ENCODE measurements around the gene TP53TG5. TPM values are rescaled to one million over a fixed set of nuclear protein-coding genes. Genes with fewer than 3 reads are reported as not detected.
A peak's percentile ranks its signal among the peaks of the same experiment; 100 is the strongest.

Gene TP53TG5
- total RNA-seq, 2 donors from 2014 or later: 2.0 to 2.4 TPM

DNA sequence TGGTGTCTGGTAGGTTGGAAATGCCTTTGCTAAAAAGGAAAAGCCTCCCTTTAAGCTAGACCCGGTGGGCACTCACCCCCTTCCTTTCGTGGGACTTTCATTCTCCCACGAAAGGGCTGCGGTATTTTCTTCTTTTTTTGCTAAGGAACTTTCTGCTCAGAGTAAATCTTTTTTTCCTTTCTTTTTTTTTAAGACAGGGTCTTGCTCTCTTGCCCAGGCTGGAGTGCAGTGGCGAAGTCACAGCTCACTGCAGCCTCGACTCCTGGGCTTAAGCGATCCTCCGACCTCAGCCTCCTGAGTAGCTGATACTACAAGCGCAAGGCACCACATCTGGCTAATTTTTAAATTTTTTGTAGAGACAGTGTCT, 4.0 kb downstream of the TP53TG5 start:
- no peak for DNase-seq
- TF ChIP-seq, protein P1, sequence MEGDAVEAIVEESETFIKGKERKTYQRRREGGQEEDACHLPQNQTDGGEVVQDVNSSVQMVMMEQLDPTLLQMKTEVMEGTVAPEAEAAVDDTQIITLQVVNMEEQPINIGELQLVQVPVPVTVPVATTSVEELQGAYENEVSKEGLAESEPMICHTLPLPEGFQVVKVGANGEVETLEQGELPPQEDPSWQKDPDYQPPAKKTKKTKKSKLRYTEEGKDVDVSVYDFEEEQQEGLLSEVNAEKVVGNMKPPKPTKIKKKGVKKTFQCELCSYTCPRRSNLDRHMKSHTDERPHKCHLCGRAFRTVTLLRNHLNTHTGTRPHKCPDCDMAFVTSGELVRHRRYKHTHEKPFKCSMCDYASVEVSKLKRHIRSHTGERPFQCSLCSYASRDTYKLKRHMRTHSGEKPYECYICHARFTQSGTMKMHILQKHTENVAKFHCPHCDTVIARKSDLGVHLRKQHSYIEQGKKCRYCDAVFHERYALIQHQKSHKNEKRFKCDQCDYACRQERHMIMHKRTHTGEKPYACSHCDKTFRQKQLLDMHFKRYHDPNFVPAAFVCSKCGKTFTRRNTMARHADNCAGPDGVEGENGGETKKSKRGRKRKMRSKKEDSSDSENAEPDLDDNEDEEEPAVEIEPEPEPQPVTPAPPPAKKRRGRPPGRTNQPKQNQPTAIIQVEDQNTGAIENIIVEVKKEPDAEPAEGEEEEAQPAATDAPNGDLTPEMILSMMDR (conservative IDR thresholded peaks at IDR 0.05): no peak
- H3K4me1 Mint-ChIP-seq: peaks cover 39% of the 10 kb centered on the region
- no peak overlapping the region for H3K4me3 ChIP-seq (ENCODE audit: low read length)
- H3K27me3 Mint-ChIP-seq (ENCODE audit: insufficient read depth): peaks cover 12% of the 10 kb centered on the region
- H3K27me3 ChIP-seq (ENCODE audit: control insufficient read depth, insufficient read depth, low read length, poor library complexity, severe bottlenecking): no peaks in the 10 kb centered on the region
- peaks cover 24% of the 10 kb centered on the region for H3K36me3 ChIP-seq (ENCODE audit: control insufficient read depth, insufficient read depth, low read length)
- no peaks in the 10 kb centered on the region for H3K9me3 Mint-ChIP-seq
- peaks cover 34% of the 10 kb centered on the region for H3K4me1 ChIP-seq (ENCODE audit: control insufficient read depth, insufficient read depth, low read length)
- peak overlapping the region; percentile 57 for H3K4me3 Mint-ChIP-seq
- no peaks in the 10 kb centered on the region for H3K9me3 ChIP-seq (ENCODE audit: control insufficient read depth, low read length)
- 68 to 80% methylated on average over 8 to 9 of the region's 9 CpGs for WGBS, 2 experiments (ENCODE audit: insufficient coverage in 1 of 2, insufficient read length in 1 of 2)
- no peak overlapping the region for H3K9ac ChIP-seq (ENCODE audit: extremely low read depth, low read length, poor library complexity, severe bottlenecking)
- peak overlapping the region; percentile 55 for H3K27ac Mint-ChIP-seq
- H3K36me3 Mint-ChIP-seq (ENCODE audit: low read depth): peaks cover 3% of the 10 kb centered on the region
- no peak overlapping the region for H3K27ac ChIP-seq (ENCODE audit: low read depth, low read length)

DNA sequence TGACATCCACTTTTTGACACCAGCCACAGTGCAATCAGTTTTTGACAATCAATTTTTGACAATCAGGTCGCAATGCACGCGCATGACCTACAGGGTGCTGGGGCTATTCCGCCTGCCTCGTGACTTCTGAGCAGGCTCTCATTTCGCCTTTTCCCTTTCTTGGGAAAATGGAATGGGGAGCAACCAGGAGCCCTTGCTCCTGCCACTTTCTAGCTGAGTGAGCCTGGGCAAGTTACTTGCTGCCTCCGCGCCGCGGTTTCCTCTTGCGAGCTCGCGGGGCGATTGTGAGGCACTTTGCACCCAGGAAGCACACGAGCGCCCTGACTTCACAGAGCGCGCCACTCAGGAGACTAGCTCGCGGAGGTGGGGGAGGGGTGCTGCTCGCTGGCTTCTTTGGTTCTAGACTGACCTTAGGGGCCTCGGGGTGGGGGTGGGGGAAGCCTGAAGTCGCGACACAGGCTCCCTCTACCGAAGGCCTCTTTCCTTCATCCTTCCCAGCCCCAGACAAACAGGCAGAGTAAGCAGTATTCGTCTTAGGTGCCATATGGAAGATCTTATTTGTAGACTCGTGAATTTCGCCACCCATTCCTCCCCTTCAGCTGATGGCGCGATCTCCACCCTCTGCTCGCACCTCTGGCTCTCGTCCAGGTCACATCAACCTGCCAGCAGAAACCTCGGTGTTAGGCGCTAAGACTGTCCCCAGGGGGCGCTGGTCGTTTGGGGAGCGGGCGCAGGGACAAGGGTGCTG, 4.6 kb downstream of the TP53TG5 start:
- peaks cover 3% of the 10 kb centered on the region for H3K36me3 Mint-ChIP-seq (ENCODE audit: low read depth)
- Histone ChIP-seq H3K4me1 (ENCODE audit: control insufficient read depth, insufficient read depth, low read length) (peaks cover 34% of the 10 kb centered on the region), H3K27ac (ENCODE audit: low read depth, low read length) (no peak overlapping the region), H3K9me3 (ENCODE audit: control insufficient read depth, low read length) (no peaks in the 10 kb centered on the region), H3K27me3 (ENCODE audit: control insufficient read depth, insufficient read depth, low read length, poor library complexity, severe bottlenecking) (no peaks in the 10 kb centered on the region), H3K36me3 (ENCODE audit: control insufficient read depth, insufficient read depth, low read length) (peaks cover 30% of the 10 kb centered on the region), H3K9ac (ENCODE audit: extremely low read depth, low read length, poor library complexity, severe bottlenecking) (no peak overlapping the region), H3K4me3 (ENCODE audit: low read length) (no peak overlapping the region)
- peaks cover 12% of the 10 kb centered on the region for H3K27me3 Mint-ChIP-seq (ENCODE audit: insufficient read depth)
- H3K9me3 Mint-ChIP-seq: no peaks in the 10 kb centered on the region
- TF ChIP-seq, protein P1 (conservative IDR thresholded peaks at IDR 0.05): peak; percentile 96
- 43 to 64% methylated on average over 11 to 38 of the region's 38 CpGs for WGBS, 2 experiments (ENCODE audit: insufficient coverage in 1 of 2, insufficient read length in 1 of 2)
- H3K4me1 Mint-ChIP-seq: peaks cover 37% of the 10 kb centered on the region
- peak; percentile 97 for DNase-seq
- H3K27ac Mint-ChIP-seq: peak overlapping the region; percentile 55
- peak overlapping the region; percentile 57 for H3K4me3 Mint-ChIP-seq

DNA sequence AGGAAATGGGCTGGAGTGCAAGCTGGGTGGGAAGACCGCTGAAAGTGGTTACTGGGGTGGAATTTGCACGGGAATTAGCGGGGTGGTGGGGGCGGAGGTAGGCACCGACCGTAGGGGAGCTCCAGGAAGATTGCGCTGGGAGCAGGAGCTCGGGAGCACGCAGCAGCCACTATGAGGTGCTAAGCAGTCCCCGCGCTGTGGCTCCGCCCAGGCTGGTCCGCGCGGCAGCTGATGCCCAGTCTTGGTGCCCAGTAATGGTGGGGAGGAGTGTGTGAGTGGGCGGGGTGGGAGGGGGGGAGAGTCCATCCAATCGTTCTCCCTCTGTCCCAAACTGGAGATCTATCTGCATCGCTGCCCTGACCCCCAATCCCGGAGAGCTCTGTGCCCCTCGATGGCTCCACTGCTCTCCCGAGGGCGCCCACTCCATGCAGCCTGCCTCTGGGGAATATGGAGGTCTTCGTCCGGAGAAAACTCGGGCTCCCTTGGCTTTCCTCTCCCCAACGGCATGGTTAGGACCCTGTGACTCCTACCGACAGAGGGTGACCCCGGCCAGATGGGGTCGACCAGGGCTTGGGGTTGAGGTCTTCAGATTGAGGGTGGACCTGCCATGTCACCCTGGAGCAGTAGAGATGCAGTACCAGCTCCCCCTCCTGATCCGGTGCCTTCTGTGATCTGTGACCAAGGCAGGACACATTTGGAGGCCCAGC, 5.3 kb downstream of the TP53TG5 start:
- peak; percentile 81 for DNase-seq
- Histone ChIP-seq H3K4me3 (ENCODE audit: low read length) (no peak overlapping the region), H3K4me1 (ENCODE audit: control insufficient read depth, insufficient read depth, low read length) (peaks cover 29% of the 10 kb centered on the region), H3K27ac (ENCODE audit: low read depth, low read length) (no peak overlapping the region), H3K36me3 (ENCODE audit: control insufficient read depth, insufficient read depth, low read length) (peaks cover 37% of the 10 kb centered on the region), H3K27me3 (ENCODE audit: control insufficient read depth, insufficient read depth, low read length, poor library complexity, severe bottlenecking) (no peaks in the 10 kb centered on the region), H3K9me3 (ENCODE audit: control insufficient read depth, low read length) (no peaks in the 10 kb centered on the region), H3K9ac (ENCODE audit: extremely low read depth, low read length, poor library complexity, severe bottlenecking) (no peak overlapping the region)
- Mint-ChIP-seq H3K27ac (no peak overlapping the region), H3K36me3 (ENCODE audit: low read depth) (peaks cover 10% of the 10 kb centered on the region), H3K9me3 (no peaks in the 10 kb centered on the region), H3K4me3 (peak overlapping the region; percentile 57), H3K27me3 (ENCODE audit: insufficient read depth) (peaks cover 12% of the 10 kb centered on the region), H3K4me1 (peaks cover 31% of the 10 kb centered on the region)
- TF ChIP-seq, protein P1 (conservative IDR thresholded peaks at IDR 0.05): no peak
- WGBS, 2 experiments (ENCODE audit: insufficient coverage in 1 of 2, insufficient read length in 1 of 2): 90% methylated on average over 18 to 30 of the region's 30 CpGs
